Camera-type eye (tissue), 1 donor: ENCODE measurements around the gene ZCCHC24. TPM values are rescaled to one million over a fixed set of nuclear protein-coding genes. Genes with fewer than 3 reads are reported as not detected.

Experiments
- total RNA-seq: library from RNA; depleted of rRNA; stranded (reverse); fragments of >200 nt; gene quantifications from one replicate; pipeline ENCODE4 v1.2.3, GENCODE V29; 2014

Gene ZCCHC24
- 17.9 TPM for total RNA-seq

GRCh38 chr10:79445161-79445976 is at the start of gene ZCCHC24:
TSS of gene ZCCHC24 (minus strand) at chr10:79445624. CDS start at chr10:79445440, 184 bp downstream.

GRCh38 chr10:79347226-79347893 is 98.1 kb downstream of the ZCCHC24 start, which contains the start of gene PPIF:
TSS of gene PPIF (plus strand) at chr10:79347469. CDS start at chr10:79347549, 80 bp downstream.

Other genes starting within 250 kb of the ZCCHC24 start
- gene PPIF, start 98.2 kb downstream of the ZCCHC24 start, total RNA-seq = 14.0 TPM
- 0.11 TPM for gene EIF5AL1, start 66.9 kb upstream of the ZCCHC24 start, total RNA-seq
- gene SFTPA2, start 114.8 kb upstream of the ZCCHC24 start, total RNA-seq = not detected
- not detected for gene SFTPA1, start 165.3 kb upstream of the ZCCHC24 start, total RNA-seq